BLaER1 treated with 17β-estradiol and CSF1 and Interleukin-3, amounts not matched to agents 10 nM and 100 nM (cell line): ENCODE data around the gene RERE.
A peak's percentile ranks its signal among the peaks of the same experiment; 100 is the strongest.

Experiments
- H3K27ac ChIP-seq, 11 experiments: shearing (Covaris generic); formaldehyde crosslinking; 2 replicates each; pipeline ENCODE4 v1.8.1; 2022
- H3K27me3 ChIP-seq, 11 experiments: shearing (Covaris generic); formaldehyde crosslinking; 2 replicates each; pipeline ENCODE4 v1.8.1; 2022
- H3K36me3 ChIP-seq, 11 experiments: shearing (Covaris generic); formaldehyde crosslinking; 2 replicates each; pipeline ENCODE4 v1.8.1; 2022
- H3K4me1 ChIP-seq, 10 experiments: shearing (Covaris generic); formaldehyde crosslinking; 2 replicates each; pipeline ENCODE4 v1.8.1; 2022
- H3K4me2 ChIP-seq, 11 experiments: shearing (Covaris generic); formaldehyde crosslinking; 2 replicates each; pipeline ENCODE4 v1.8.1; 2022
- H3K4me3 ChIP-seq, 10 experiments: shearing (Covaris generic); formaldehyde crosslinking; 2 replicates each; pipeline ENCODE4 v1.8.1; 2022
- H3K9ac ChIP-seq, 11 experiments: shearing (Covaris generic); formaldehyde crosslinking; 2 replicates each; pipeline ENCODE4 v1.8.1; 2022
- H3K9me3 ChIP-seq, 11 experiments: shearing (Covaris generic); formaldehyde crosslinking; replicated peaks in 1 of 11; 2 replicates each; pipeline ENCODE4 v1.8.1; 2022
- H4K20me1 ChIP-seq, 11 experiments: shearing (Covaris generic); formaldehyde crosslinking; 2 replicates each; pipeline ENCODE4 v1.8.1; 2022
- Cebpa-rat ChIP-seq, 11 experiments: shearing (Covaris generic); IDR thresholded peaks; 2 replicates each; pipeline ENCODE4 v1.8.1; 2022

The RERE gene

DNA sequence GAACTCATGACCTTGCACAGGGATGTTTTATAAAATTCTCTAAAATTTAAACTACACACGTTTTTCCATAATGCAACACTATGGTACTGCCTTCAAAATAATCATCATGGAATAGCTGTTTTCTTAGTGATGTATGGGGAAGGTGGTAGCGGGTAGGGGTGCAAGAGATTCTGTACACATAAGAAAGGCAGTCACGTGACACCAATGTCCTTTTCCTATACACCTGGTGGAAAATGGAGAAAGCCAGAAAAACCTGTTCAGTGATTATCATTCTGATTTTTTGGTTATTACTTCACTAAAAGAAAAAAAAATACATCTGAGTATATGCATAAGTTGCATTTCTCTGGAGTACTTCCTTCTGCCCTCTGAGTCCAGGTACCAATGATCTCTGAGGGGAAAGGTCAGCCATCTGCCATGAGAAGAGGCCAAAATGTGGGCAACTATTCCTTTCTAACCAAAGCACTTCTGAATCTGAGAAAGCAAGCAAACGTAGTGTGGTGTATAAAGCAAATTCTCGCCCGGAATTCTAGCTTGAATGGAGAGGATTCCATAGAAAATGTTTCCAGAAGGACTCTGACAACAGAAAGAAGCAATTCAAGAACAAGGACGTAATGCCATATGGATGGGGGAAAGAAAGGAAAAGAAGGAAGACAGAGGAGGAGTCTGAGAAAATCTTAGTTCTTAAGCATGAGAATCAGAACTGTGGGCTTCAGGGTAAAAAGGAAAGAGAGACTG lies 137.3 kb downstream of the RERE start:
- H3K36me3 ChIP-seq = peaks cover 0 to 32% (median 12%) of the 10 kb centered on the region in 11 experiments; a peak in 13 of 22 replicates
- no peak overlapping the region for H3K9ac ChIP-seq
- peak overlapping the region in 8 of 11 experiments; percentile 3 to 45 (median 26); a peak in 8 of 22 replicates for H3K4me2 ChIP-seq
- peaks cover 52 to 100% (median 100%) of the 10 kb centered on the region in 11 experiments; a peak in 21 of 22 replicates for H4K20me1 ChIP-seq
- no peak overlapping the region for H3K27ac ChIP-seq
- no peak overlapping the region for H3K4me3 ChIP-seq
- TF ChIP-seq Cebpa-rat (IDR thresholded peaks at IDR 0.05) = no peak
- H3K9me3 ChIP-seq = no peaks in the 10 kb centered on the region
- H3K4me1 ChIP-seq = peaks cover 24 to 59% (median 41%) of the 10 kb centered on the region in 10 experiments
- H3K27me3 ChIP-seq = no peaks in the 10 kb centered on the region

DNA sequence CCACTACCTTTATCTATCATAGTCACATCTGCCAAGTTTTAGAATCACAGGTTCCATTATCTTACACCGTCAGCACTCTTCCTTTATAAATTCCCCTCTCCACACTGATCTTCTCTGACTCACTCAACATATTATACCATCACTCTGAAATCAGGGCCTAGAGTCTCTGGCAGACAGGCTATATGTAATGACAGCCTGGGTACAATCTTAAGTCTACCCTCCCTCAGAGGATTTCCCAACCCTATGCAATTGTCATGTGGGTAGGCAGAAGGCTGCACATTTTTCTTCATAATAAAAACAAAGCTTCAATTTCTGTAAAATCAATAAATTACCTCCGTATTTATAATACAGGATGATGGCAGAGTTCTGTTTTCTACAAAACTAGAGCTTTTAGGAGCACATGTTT lies 138.0 kb downstream of the RERE start:
- H3K9ac ChIP-seq = no peak overlapping the region
- no peak overlapping the region for H3K27ac ChIP-seq
- peaks cover 22 to 60% (median 42%) of the 10 kb centered on the region in 10 experiments; a peak in 19 of 20 replicates for H3K4me1 ChIP-seq
- H3K9me3 ChIP-seq = no peaks in the 10 kb centered on the region
- no peak for TF ChIP-seq Cebpa-rat (IDR thresholded peaks at IDR 0.05)
- no peak overlapping the region for H3K4me3 ChIP-seq
- no peaks in the 10 kb centered on the region for H3K27me3 ChIP-seq
- peaks cover 0 to 34% (median 8%) of the 10 kb centered on the region in 11 experiments; a peak in 13 of 22 replicates for H3K36me3 ChIP-seq
- peaks cover 59 to 100% (median 100%) of the 10 kb centered on the region in 11 experiments; a peak in 21 of 22 replicates for H4K20me1 ChIP-seq
- H3K4me2 ChIP-seq = peak overlapping the region in 9 of 11 experiments; percentile 1 to 45 (median 25); a peak in 10 of 22 replicates

DNA sequence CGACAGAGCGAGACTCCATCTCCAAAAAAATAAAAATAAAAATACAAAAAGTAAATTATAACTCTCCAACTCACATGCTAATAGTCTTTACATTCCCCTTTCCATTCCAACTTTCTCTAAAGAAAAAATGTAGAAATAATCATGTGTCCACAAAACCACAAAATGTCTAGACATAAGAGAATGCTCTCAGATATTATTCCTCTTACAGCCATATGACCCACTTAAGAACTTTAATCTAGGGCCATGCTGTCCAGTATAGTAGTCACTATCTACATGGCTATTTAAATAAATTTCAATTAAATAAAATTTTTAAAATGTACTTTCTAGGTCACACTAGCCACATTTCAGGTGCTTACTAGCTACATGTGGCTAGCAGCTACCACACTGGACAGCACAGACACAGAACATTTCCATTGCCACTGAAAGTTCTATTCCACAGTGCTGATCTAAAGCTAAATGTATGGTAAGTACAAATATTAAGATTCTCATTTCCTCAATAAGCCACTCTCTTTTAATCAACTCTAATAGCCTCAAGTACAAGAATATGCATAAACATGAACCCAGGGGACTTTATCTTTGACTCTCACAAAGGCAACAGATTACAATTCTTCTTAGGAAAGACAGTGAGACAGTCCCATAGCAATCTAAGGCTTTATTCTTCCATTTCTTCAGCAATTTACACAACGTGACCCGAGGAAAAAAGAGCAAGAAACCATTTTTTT lies 138.6 kb downstream of the RERE start:
- peak overlapping the region in 8 of 11 experiments; percentile 1 to 28 (median 20); a peak in 8 of 22 replicates for H3K4me2 ChIP-seq
- no peaks in the 10 kb centered on the region for H3K9me3 ChIP-seq
- H3K27ac ChIP-seq = no peak overlapping the region
- no peak overlapping the region for H3K4me3 ChIP-seq
- H3K9ac ChIP-seq = no peak overlapping the region
- peaks cover 62 to 100% (median 100%) of the 10 kb centered on the region in 11 experiments; a peak in 21 of 22 replicates for H4K20me1 ChIP-seq
- peaks cover 0 to 36% (median 8%) of the 10 kb centered on the region in 11 experiments; a peak in 13 of 22 replicates for H3K36me3 ChIP-seq
- TF ChIP-seq Cebpa-rat (IDR thresholded peaks at IDR 0.05) = no peak
- peaks cover 22 to 62% (median 44%) of the 10 kb centered on the region in 10 experiments; a peak in 19 of 20 replicates for H3K4me1 ChIP-seq
- H3K27me3 ChIP-seq = no peaks in the 10 kb centered on the region

DNA sequence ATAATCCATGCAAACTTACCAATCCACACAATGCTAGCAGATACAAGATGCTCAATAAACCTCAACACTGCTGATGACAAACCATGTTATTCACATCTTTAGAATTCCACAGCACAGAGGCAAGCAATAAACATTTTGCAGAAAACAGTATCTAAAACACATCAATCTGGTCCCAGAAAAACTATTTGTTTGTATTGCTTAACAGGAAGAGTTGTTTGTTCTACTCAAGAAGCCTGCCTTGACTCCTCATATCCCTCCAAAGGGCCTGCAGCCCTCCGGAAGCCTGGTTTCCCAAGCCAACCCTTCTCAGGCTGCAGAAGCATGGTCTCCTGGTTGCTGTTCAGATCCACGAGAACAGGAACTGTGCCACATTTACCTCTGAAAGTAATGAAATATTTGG lies 139.7 kb downstream of the RERE start:
- Histone ChIP-seq H3K27ac (no peak overlapping the region), H3K9ac (no peak overlapping the region), H3K27me3 (no peaks in the 10 kb centered on the region), H3K36me3 (peaks cover 0 to 36% (median 8%) of the 10 kb centered on the region in 11 experiments; a peak in 14 of 22 replicates), H3K4me3 (no peak overlapping the region), H3K9me3 (no peaks in the 10 kb centered on the region), H3K4me1 (peaks cover 22 to 62% (median 44%) of the 10 kb centered on the region in 10 experiments; a peak in 19 of 20 replicates), H4K20me1 (peaks cover 73 to 100% (median 100%) of the 10 kb centered on the region in 11 experiments; a peak in 21 of 22 replicates), H3K4me2 (no peak overlapping the region)
- no peak for TF ChIP-seq Cebpa-rat (IDR thresholded peaks at IDR 0.05)

DNA sequence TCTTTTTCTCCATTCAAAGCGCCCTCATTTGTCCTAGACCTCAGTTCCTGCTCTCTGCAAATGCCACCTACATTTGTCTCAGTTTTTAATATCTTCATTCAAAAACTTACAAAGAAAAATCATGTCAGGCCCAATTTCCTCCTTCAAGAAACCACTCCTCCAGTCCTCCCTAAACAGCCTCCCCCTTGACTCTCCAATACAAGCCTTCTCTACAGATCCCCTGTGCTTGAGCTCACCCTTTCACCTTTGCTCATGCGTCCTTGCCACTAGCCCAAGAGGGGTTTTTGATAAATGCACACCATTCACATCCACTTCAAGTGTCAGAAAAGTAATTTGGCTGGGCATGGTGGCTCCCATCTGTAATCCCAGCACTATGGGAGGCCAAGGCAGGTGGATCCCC lies 140.6 kb downstream of the RERE start:
- Histone ChIP-seq H3K36me3 (peaks cover 0 to 45% (median 8%) of the 10 kb centered on the region in 11 experiments; a peak in 14 of 22 replicates), H3K4me2 (peak overlapping the region in 5 of 11 experiments; percentile 0 to 13 (median 3); a peak in 3 of 22 replicates), H3K27me3 (no peaks in the 10 kb centered on the region), H3K9me3 (no peaks in the 10 kb centered on the region), H3K4me1 (peaks cover 22 to 69% (median 45%) of the 10 kb centered on the region in 10 experiments; a peak in 19 of 20 replicates), H3K4me3 (no peak overlapping the region), H3K9ac (peak overlapping the region in 1 of 11 experiments; percentile 31; a peak in 1 of 22 replicates), H3K27ac (peak overlapping the region in 1 of 11 experiments; percentile 5; a peak in 1 of 22 replicates), H4K20me1 (peaks cover 81 to 100% (median 100%) of the 10 kb centered on the region in 11 experiments; a peak in 21 of 22 replicates)
- TF ChIP-seq Cebpa-rat (IDR thresholded peaks at IDR 0.05) = no peak

DNA sequence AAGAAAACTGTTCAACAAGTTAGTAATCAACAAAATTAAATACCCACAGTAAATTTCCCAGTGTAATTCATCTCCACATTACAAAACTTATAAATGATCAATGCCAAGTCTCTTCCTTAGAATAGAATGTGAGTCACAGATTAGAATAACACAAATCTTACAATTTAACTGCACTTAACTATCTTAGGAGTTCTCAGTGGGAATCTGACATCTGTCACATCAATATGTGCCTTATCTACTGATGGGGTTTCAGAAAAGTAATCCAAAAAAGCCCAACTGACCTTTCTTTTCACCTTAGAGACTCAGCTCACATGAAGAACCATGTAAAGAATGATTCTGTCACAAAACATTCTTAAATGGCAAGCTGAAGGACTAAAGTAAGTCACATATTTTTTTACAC lies 141.4 kb downstream of the RERE start:
- no peak for TF ChIP-seq Cebpa-rat (IDR thresholded peaks at IDR 0.05)
- H3K4me2 ChIP-seq = no peak overlapping the region
- H3K9ac ChIP-seq = no peak overlapping the region
- no peak overlapping the region for H3K27ac ChIP-seq
- no peaks in the 10 kb centered on the region for H3K27me3 ChIP-seq
- H3K4me1 ChIP-seq = peaks cover 25 to 71% (median 44%) of the 10 kb centered on the region in 10 experiments; a peak in 19 of 20 replicates
- H3K4me3 ChIP-seq = no peak overlapping the region
- no peaks in the 10 kb centered on the region for H3K9me3 ChIP-seq
- peaks cover 86 to 100% (median 100%) of the 10 kb centered on the region in 11 experiments for H4K20me1 ChIP-seq
- peaks cover 0 to 49% (median 8%) of the 10 kb centered on the region in 11 experiments; a peak in 14 of 22 replicates for H3K36me3 ChIP-seq

DNA sequence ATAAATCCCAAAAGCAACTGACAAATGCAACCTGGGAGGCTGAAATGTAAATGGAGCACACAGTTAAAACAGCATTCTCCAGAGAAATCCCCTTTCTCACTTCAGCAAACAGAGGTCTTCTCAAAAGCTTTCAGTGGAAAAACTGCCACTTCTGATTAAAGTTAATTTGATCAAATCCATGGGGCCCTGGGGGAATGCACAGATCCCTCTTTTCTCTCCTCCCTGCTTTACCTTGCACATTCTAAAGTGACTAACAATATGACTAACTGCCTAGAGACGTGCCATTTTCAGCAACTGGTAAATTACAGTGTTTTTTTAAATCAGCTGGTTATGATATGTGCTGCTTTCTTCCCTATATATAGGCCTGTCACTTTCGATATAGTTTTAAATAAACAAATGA lies 142.5 kb downstream of the RERE start:
- H4K20me1 ChIP-seq = peaks cover 86 to 100% (median 100%) of the 10 kb centered on the region in 11 experiments
- peaks cover 0 to 57% (median 7%) of the 10 kb centered on the region in 11 experiments; a peak in 14 of 22 replicates for H3K36me3 ChIP-seq
- peak overlapping the region in 4 of 11 experiments; percentile 7 to 52 (median 17); a peak in 4 of 22 replicates for H3K27ac ChIP-seq
- H3K9ac ChIP-seq = no peak overlapping the region
- no peak for TF ChIP-seq Cebpa-rat (IDR thresholded peaks at IDR 0.05)
- peaks cover 32 to 73% (median 46%) of the 10 kb centered on the region in 10 experiments; a peak in 19 of 20 replicates for H3K4me1 ChIP-seq
- H3K4me2 ChIP-seq = peak overlapping the region in 6 of 11 experiments; percentile 6 to 48 (median 20); a peak in 9 of 22 replicates
- H3K27me3 ChIP-seq = no peaks in the 10 kb centered on the region
- no peaks in the 10 kb centered on the region for H3K9me3 ChIP-seq
- H3K4me3 ChIP-seq = no peak overlapping the region

DNA sequence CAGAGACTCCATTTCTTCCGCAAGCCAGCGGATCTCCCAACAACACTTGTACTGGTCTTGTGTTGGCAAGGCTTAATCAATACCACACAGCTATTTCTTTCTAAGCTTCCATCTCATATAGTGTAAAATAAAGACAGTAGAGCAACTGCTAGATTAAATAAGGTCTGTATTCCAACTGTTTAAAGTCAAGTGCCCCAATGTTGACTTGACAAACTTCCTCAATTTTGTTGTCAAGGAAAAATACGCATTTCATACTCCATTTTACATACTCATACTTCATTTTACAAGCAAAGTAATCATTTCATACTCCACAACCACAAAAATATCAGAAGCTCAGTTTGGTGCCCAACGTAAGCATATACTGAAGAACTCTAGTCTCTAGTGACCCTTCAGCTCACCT lies 143.0 kb downstream of the RERE start:
- peaks cover 32 to 73% (median 47%) of the 10 kb centered on the region in 10 experiments for H3K4me1 ChIP-seq
- no peaks in the 10 kb centered on the region for H3K9me3 ChIP-seq
- peaks cover 86 to 100% (median 100%) of the 10 kb centered on the region in 11 experiments for H4K20me1 ChIP-seq
- peaks cover 0 to 57% (median 7%) of the 10 kb centered on the region in 11 experiments; a peak in 14 of 22 replicates for H3K36me3 ChIP-seq
- H3K4me2 ChIP-seq = peak overlapping the region in 6 of 11 experiments; percentile 6 to 48 (median 20); a peak in 9 of 22 replicates
- no peak overlapping the region for H3K9ac ChIP-seq
- H3K27me3 ChIP-seq = no peaks in the 10 kb centered on the region
- no peak for TF ChIP-seq Cebpa-rat (IDR thresholded peaks at IDR 0.05)
- H3K4me3 ChIP-seq = no peak overlapping the region
- H3K27ac ChIP-seq = peak overlapping the region in 3 of 11 experiments; percentile 7 to 52 (median 19); a peak in 4 of 22 replicates
